Stimulated activated memory B cell treated with anti-CD40 and anti-IgM and Interleukin-4, amounts not matched to agents 10 μg/mL and 1 μg/mL and 100 μg/mL, for 72 hours (primary cell): ENCODE results near the gene CAPN10.

Experiments used
- ATAC-seq: fragments of 150-1000 bp; cut with Tn5 transposase; 2 replicates; pipeline ENCODE4 v1.10.0; 2021
- H3K27ac Mint-ChIP-seq: one replicate; pipeline ENCODE4 v1.8.0; 2022; ENCODE audit warnings: mild to moderate bottlenecking, mixed read lengths
- H3K27me3 Mint-ChIP-seq: one replicate; pipeline ENCODE4 v1.8.0; 2022; ENCODE audit warnings: mixed read lengths
- H3K36me3 Mint-ChIP-seq: one replicate; pipeline ENCODE4 v1.8.0; 2022; ENCODE audit warnings: mixed read lengths
- H3K4me1 Mint-ChIP-seq: one replicate; pipeline ENCODE4 v1.8.0; 2022; ENCODE audit warnings: mixed read lengths
- H3K4me3 Mint-ChIP-seq: one replicate; pipeline ENCODE4 v1.8.0; 2022; ENCODE audit warnings: mild to moderate bottlenecking, moderate library complexity, mixed read lengths
- H3K9me3 Mint-ChIP-seq: one replicate; pipeline ENCODE4 v1.8.0; 2022; ENCODE audit warnings: mixed read lengths

The CAPN10 gene

GRCh38 chr2:240646900-240647502, 60.5 kb downstream of the CAPN10 start:
- Mint-ChIP-seq H3K27me3 (peaks cover 75% of the 10 kb centered on the region), H3K36me3 (no peaks in the 10 kb centered on the region), H3K27ac (no peak overlapping the region), H3K4me1 (peaks cover 7% of the 10 kb centered on the region), H3K4me3 (no peak overlapping the region), H3K9me3 (no peaks in the 10 kb centered on the region)
- no peak for ATAC-seq

- Mint-ChIP-seq H3K27me3 (peaks cover 81% of the 10 kb centered on the region), H3K4me3 (no peak overlapping the region), H3K36me3 (no peaks in the 10 kb centered on the region), H3K9me3 (no peaks in the 10 kb centered on the region), H3K27ac (no peak overlapping the region), H3K4me1 (peaks cover 7% of the 10 kb centered on the region)
- ATAC-seq = no peak
These were observed 61.1 kb downstream of the CAPN10 start for GRCh38 chr2:240647503-240648154.

- Mint-ChIP-seq H3K9me3 (no peaks in the 10 kb centered on the region), H3K4me1 (peaks cover 7% of the 10 kb centered on the region), H3K27ac (no peak overlapping the region), H3K27me3 (peaks cover 87% of the 10 kb centered on the region), H3K36me3 (no peaks in the 10 kb centered on the region), H3K4me3 (no peak overlapping the region)
- ATAC-seq = no peak
These were observed 61.7 kb downstream of the CAPN10 start for GRCh38 chr2:240648155-240648649.
